ENCODE data around the gene LMTK2.

Gene LMTK2

DNA sequence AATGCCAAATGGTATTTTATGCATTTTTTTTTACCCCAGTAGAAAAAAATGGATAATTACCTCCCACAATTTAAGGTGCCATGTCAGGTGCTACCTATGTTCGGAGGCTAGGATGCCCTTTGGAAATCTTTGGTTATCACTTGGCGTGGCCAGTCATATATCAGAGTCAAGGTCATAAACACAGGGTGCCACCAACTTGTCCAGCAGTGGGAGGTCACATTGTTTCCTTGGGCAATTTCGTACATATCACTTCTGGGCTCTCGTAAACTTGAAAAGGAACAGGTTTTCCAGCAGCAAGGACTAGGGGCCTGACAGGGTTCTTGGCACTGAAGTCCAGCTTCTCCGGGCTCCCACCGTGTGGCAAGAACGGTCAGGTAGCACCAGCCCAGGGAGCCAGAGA, 56.6 kb downstream of the LMTK2 start:
- no peak overlapping the region for H3K27ac ChIP-seq
- H2AFZ ChIP-seq = no peak overlapping the region
- no peaks in the 10 kb centered on the region for H3K36me3 ChIP-seq (ENCODE audit: control insufficient read depth, insufficient read depth, low read length)
- H3K27me3 ChIP-seq (ENCODE audit: control insufficient read depth, insufficient read depth, low read length) = no peaks in the 10 kb centered on the region
- H3K79me2 ChIP-seq = peaks cover 5% of the 10 kb centered on the region
- H3K4me1 ChIP-seq = peaks cover 15% of the 10 kb centered on the region
- H3K9me3 ChIP-seq (ENCODE audit: control insufficient read depth, low read length) = no peaks in the 10 kb centered on the region
- TF ChIP-seq, protein P1, sequence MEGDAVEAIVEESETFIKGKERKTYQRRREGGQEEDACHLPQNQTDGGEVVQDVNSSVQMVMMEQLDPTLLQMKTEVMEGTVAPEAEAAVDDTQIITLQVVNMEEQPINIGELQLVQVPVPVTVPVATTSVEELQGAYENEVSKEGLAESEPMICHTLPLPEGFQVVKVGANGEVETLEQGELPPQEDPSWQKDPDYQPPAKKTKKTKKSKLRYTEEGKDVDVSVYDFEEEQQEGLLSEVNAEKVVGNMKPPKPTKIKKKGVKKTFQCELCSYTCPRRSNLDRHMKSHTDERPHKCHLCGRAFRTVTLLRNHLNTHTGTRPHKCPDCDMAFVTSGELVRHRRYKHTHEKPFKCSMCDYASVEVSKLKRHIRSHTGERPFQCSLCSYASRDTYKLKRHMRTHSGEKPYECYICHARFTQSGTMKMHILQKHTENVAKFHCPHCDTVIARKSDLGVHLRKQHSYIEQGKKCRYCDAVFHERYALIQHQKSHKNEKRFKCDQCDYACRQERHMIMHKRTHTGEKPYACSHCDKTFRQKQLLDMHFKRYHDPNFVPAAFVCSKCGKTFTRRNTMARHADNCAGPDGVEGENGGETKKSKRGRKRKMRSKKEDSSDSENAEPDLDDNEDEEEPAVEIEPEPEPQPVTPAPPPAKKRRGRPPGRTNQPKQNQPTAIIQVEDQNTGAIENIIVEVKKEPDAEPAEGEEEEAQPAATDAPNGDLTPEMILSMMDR (IDR thresholded peaks at IDR 0.05) = no peak
- H3K4me3 ChIP-seq (ENCODE audit: low read depth, low read length) = no peak overlapping the region
- H3K9ac ChIP-seq = no peak overlapping the region
- H3K4me2 ChIP-seq (ENCODE audit: low read length) = no peak overlapping the region

GRCh38 chr7:98163704-98164494, 57.2 kb downstream of the LMTK2 start:
- Histone ChIP-seq H3K9ac (no peak overlapping the region), H3K4me2 (ENCODE audit: low read length) (peak overlapping the region; percentile 37), H3K79me2 (peaks cover 5% of the 10 kb centered on the region), H3K4me1 (peaks cover 15% of the 10 kb centered on the region), H3K27me3 (ENCODE audit: control insufficient read depth, insufficient read depth, low read length) (no peaks in the 10 kb centered on the region), H3K4me3 (ENCODE audit: low read depth, low read length) (no peak overlapping the region), H3K36me3 (ENCODE audit: control insufficient read depth, insufficient read depth, low read length) (no peaks in the 10 kb centered on the region), H3K27ac (peak overlapping the region; percentile 9), H3K9me3 (ENCODE audit: control insufficient read depth, low read length) (no peaks in the 10 kb centered on the region), H2AFZ (peak overlapping the region; percentile 16)
- TF ChIP-seq, protein P1 (IDR thresholded peaks at IDR 0.05) = no peak

- Histone ChIP-seq H3K4me1 (peaks cover 15% of the 10 kb centered on the region), H3K79me2 (peaks cover 9% of the 10 kb centered on the region), H3K27me3 (ENCODE audit: control insufficient read depth, insufficient read depth, low read length) (no peaks in the 10 kb centered on the region), H3K36me3 (ENCODE audit: control insufficient read depth, insufficient read depth, low read length) (no peaks in the 10 kb centered on the region), H3K4me3 (ENCODE audit: low read depth, low read length) (no peak overlapping the region), H3K9ac (no peak overlapping the region), H2AFZ (no peak overlapping the region), H3K4me2 (ENCODE audit: low read length) (no peak overlapping the region), H3K27ac (no peak overlapping the region), H3K9me3 (ENCODE audit: control insufficient read depth, low read length) (no peaks in the 10 kb centered on the region)
- TF ChIP-seq, protein P1 (IDR thresholded peaks at IDR 0.05) = peak; percentile 64
These were observed 59.4 kb downstream of the LMTK2 start for GRCh38 chr7:98165827-98166667.

DNA sequence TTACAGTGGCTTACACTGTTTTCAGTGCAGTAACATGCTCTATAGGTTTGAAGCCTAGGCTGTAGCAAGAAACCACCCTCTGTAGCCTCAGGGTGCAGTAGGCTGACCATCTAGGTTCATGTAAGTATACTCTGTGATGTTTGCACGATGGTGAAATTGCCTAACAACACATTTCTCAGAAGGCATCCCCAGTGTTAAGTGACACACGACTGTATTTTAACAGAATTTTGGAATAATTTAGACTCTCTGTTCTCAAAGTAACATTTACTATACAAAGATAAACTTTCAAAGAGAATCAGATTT, 60.0 kb downstream of the LMTK2 start:
- Histone ChIP-seq H3K27ac (no peak overlapping the region), H3K9me3 (ENCODE audit: control insufficient read depth, low read length) (no peaks in the 10 kb centered on the region)
- TF ChIP-seq, protein P1 (IDR thresholded peaks at IDR 0.05) = no peak

More for the DNA sequence above, 60.0 kb downstream of the LMTK2 start:
- Histone ChIP-seq H3K4me1 (peaks cover 15% of the 10 kb centered on the region), H3K4me3 (ENCODE audit: low read depth, low read length) (no peak overlapping the region), H3K27me3 (ENCODE audit: control insufficient read depth, insufficient read depth, low read length) (no peaks in the 10 kb centered on the region), H2AFZ (no peak overlapping the region), H3K79me2 (peaks cover 9% of the 10 kb centered on the region), H3K9ac (no peak overlapping the region), H3K36me3 (ENCODE audit: control insufficient read depth, insufficient read depth, low read length) (no peaks in the 10 kb centered on the region), H3K4me2 (ENCODE audit: low read length) (no peak overlapping the region)

All from parathyroid adenoma (tissue), 2 donors.